Measurements from ENCODE around the gene MMP15. TPM values are rescaled to one million over a fixed set of nuclear protein-coding genes. Genes with fewer than 3 reads are reported as not detected.
"Not testable (repeated sequence)": the region's sequence is repeated elsewhere in the genome, so short reads cannot be mapped to it uniquely, and the experiment has no call there.

MMP15 gene
- total RNA-seq, 4 donors from 2014 or later: 2.9 to 6.5 (median 4.5) TPM

GRCh38 chr16:58085584-58086251, 60.2 kb downstream of the MMP15 start:
- no peak for DNase-seq
- intact Hi-C loops (cut with DNase I): no loop called here
- TF ChIP-seq CTCF (IDR thresholded peaks at IDR 0.05) (no peak), POLR2A (IDR thresholded peaks at IDR 0.05) (no peak)
- Histone ChIP-seq H3K36me3 (no peaks in the 10 kb centered on the region), H3K27me3 (no peaks in the 10 kb centered on the region), H3K4me3 (no peak overlapping the region), H3K9me3 (no peaks in the 10 kb centered on the region), H3K27ac (no peak overlapping the region), H3K4me1 (no peaks in the 10 kb centered on the region)
- 77 to 79% methylated on average over 5 to 7 of the region's 21 CpGs for WGBS, 2 donors

GRCh38 chr16:58086381-58087208, 61.0 kb downstream of the MMP15 start:
- no peaks in the 10 kb centered on the region for H3K36me3 ChIP-seq
- H3K9me3 ChIP-seq: no peaks in the 10 kb centered on the region
- H3K27ac ChIP-seq: no peak overlapping the region
- intact Hi-C loops (cut with DNase I): no loop called here
- H3K4me1 ChIP-seq: no peaks in the 10 kb centered on the region
- 78 to 80% methylated on average over 16 to 18 of the region's 19 CpGs for WGBS, 2 donors
- no peak for DNase-seq
- H3K4me3 ChIP-seq: no peak overlapping the region
- no peak for TF ChIP-seq CTCF (IDR thresholded peaks at IDR 0.05)
- TF ChIP-seq POLR2A (IDR thresholded peaks at IDR 0.05): no peak
- no peaks in the 10 kb centered on the region for H3K27me3 ChIP-seq

GRCh38 chr16:58087209-58087913, 61.8 kb downstream of the MMP15 start:
- no peaks in the 10 kb centered on the region for H3K36me3 ChIP-seq
- 81 to 86% methylated on average over 22 to 23 of the region's 23 CpGs for WGBS, 2 donors
- H3K27me3 ChIP-seq: no peaks in the 10 kb centered on the region
- H3K9me3 ChIP-seq: no peaks in the 10 kb centered on the region
- no peak for DNase-seq
- intact Hi-C loops (cut with DNase I): no loop called here
- H3K27ac ChIP-seq: no peak overlapping the region
- H3K4me3 ChIP-seq: no peak overlapping the region
- TF ChIP-seq CTCF (IDR thresholded peaks at IDR 0.05) (no peak), POLR2A (IDR thresholded peaks at IDR 0.05) (no peak)
- no peaks in the 10 kb centered on the region for H3K4me1 ChIP-seq

- Histone ChIP-seq H3K36me3 (no peaks in the 10 kb centered on the region), H3K9me3 (no peaks in the 10 kb centered on the region), H3K4me1 (no peaks in the 10 kb centered on the region), H3K27me3 (no peaks in the 10 kb centered on the region), H3K4me3 (no peak overlapping the region), H3K27ac (no peak overlapping the region)
- TF ChIP-seq CTCF (IDR thresholded peaks at IDR 0.05) (no peak), POLR2A (IDR thresholded peaks at IDR 0.05) (no peak)
- WGBS, 2 donors: 42 to 51% methylated on average over 7 to 9 of the region's 9 CpGs
- intact Hi-C loops (cut with DNase I): no loop called here
- DNase-seq: no peak
These were observed 62.5 kb downstream of the MMP15 start for GRCh38 chr16:58088091-58088490.

- DNase-seq; H3K27me3 ChIP-seq; H3K4me1 ChIP-seq; H3K9me3 ChIP-seq; intact Hi-C loops (cut with DNase I); H3K36me3 ChIP-seq; H3K4me3 ChIP-seq; H3K27ac ChIP-seq: not testable (repeated sequence)
- WGBS, 2 donors: 93 to 94% methylated on average over 3 of the region's 3 CpGs
These were observed 64.8 kb downstream of the MMP15 start for GRCh38 chr16:58090396-58090795.
